ENCODE data around the gene CD19.
"Not testable (repeated sequence)": the region's sequence is repeated elsewhere in the genome, so short reads cannot be mapped to it uniquely, and the experiment has no call there.

The CD19 gene

GRCh38 chr16:28931801-28932225, at the start of gene CD19:
TSS of gene CD19 (plus strand) at chr16:28931971. CDS start at chr16:28932001, 30 bp downstream.
- no peak for DNase-seq (ENCODE audit: low read depth in 2 of 2)

GRCh38 chr16:28882551-28883160, 49.1 kb upstream of the CD19 start:
- DNase-seq (ENCODE audit: low read depth in 2 of 2): no peak

GRCh38 chr16:28883221-28883996, 48.4 kb upstream of the CD19 start:
- DNase-seq (ENCODE audit: low read depth in 2 of 2): no peak

- no peak for DNase-seq (ENCODE audit: low read depth in 2 of 2)
These were observed 47.7 kb upstream of the CD19 start for GRCh38 chr16:28884045-28884444.

GRCh38 chr16:28886945-28887344, 44.8 kb upstream of the CD19 start:
- no peak for DNase-seq (ENCODE audit: low read depth in 2 of 2)

- DNase-seq (ENCODE audit: low read depth in 2 of 2): not testable (repeated sequence)
These were observed 41.4 kb upstream of the CD19 start for GRCh38 chr16:28890355-28890754.

- DNase-seq (ENCODE audit: low read depth in 2 of 2): no peak
These were observed 39.5 kb upstream of the CD19 start for GRCh38 chr16:28891964-28892890.

- no peak for DNase-seq (ENCODE audit: low read depth in 2 of 2)
These were observed 38.5 kb upstream of the CD19 start for GRCh38 chr16:28893291-28893690.

GRCh38 chr16:28895609-28896008, 36.2 kb upstream of the CD19 start:
- no peak for DNase-seq (ENCODE audit: low read depth in 2 of 2)

- no peak for DNase-seq (ENCODE audit: low read depth in 2 of 2)
These were observed 33.9 kb upstream of the CD19 start for GRCh38 chr16:28897826-28898225.

GRCh38 chr16:28898266-28898665, 33.5 kb upstream of the CD19 start:
- DNase-seq (ENCODE audit: low read depth in 2 of 2): no peak

- no peak for DNase-seq (ENCODE audit: low read depth in 2 of 2)
These were observed 32.8 kb upstream of the CD19 start for GRCh38 chr16:28898942-28899341.

GRCh38 chr16:28899882-28900590, 31.7 kb upstream of the CD19 start:
- no peak for DNase-seq (ENCODE audit: low read depth in 2 of 2)

GRCh38 chr16:28900601-28901000, 31.2 kb upstream of the CD19 start:
- no peak for DNase-seq (ENCODE audit: low read depth in 2 of 2)

- no peak for DNase-seq (ENCODE audit: low read depth in 2 of 2)
These were observed 29.9 kb upstream of the CD19 start for GRCh38 chr16:28901862-28902261.

GRCh38 chr16:28902909-28903308, 28.9 kb upstream of the CD19 start:
- DNase-seq (ENCODE audit: low read depth in 2 of 2): no peak

GRCh38 chr16:28903344-28904042, 28.3 kb upstream of the CD19 start:
- DNase-seq (ENCODE audit: low read depth in 2 of 2): no peak

- no peak for DNase-seq (ENCODE audit: low read depth in 2 of 2)
These were observed 27.4 kb upstream of the CD19 start for GRCh38 chr16:28904363-28904762.

- DNase-seq (ENCODE audit: low read depth in 2 of 2): no peak
These were observed 26.9 kb upstream of the CD19 start for GRCh38 chr16:28904828-28905227.

GRCh38 chr16:28905229-28905754, 26.5 kb upstream of the CD19 start:
- DNase-seq (ENCODE audit: low read depth in 2 of 2): no peak
